ENCODE data around the gene MED25.

Gene MED25

DNA sequence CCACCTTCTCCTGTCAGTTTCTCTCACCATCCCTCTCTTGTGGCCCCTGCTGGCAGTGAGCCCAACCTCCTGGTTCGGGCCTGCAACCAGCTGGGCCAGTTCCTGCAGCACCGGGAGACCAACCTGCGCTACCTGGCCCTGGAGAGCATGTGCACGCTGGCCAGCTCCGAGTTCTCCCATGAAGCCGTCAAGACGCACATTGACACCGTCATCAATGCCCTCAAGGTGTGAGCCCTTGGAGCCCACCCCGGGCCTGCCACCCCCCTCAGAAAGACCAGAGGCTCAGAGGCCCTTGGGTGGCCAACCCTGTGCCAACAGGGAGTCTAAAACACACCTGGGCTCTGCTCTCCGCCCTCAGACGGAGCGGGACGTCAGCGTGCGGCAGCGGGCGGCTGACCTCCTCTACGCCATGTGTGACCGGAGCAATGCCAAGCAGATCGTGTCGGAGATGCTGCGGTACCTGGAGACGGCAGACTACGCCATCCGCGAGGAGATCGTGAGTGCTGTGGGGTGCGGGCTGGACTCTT lies 18.8 kb upstream of the MED25 start:
- no peak for DNase-seq (ENCODE audit: low read depth in 2 of 2)

- DNase-seq (ENCODE audit: low read depth in 2 of 2) = no peak
Observed at GRCh38 chr19:49799798-49800376, 18.2 kb upstream of the MED25 start.

GRCh38 chr19:49800771-49801170 lies 17.3 kb upstream of the MED25 start:
- no peak for DNase-seq (ENCODE audit: low read depth in 2 of 2)

DNA sequence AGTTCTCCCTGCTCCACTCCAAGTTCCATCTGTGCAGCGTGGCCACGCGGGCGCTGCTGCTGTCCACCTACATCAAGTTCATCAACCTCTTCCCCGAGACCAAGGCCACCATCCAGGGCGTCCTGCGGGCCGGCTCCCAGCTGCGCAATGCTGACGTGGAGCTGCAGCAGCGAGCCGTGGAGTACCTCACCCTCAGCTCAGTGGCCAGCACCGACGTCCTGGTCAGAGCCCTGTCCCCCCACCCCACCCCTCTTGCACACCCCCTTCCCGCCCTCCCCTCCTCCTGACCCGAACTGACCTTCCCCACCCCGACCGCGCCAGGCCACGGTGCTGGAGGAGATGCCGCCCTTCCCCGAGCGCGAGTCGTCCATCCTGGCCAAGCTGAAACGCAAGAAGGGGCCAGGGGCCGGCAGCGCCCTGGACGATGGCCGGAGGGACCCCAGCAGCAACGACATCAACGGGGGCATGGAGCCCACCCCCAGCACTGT lies 16.6 kb upstream of the MED25 start:
- DNase-seq (ENCODE audit: low read depth in 2 of 2) = no peak

DNA sequence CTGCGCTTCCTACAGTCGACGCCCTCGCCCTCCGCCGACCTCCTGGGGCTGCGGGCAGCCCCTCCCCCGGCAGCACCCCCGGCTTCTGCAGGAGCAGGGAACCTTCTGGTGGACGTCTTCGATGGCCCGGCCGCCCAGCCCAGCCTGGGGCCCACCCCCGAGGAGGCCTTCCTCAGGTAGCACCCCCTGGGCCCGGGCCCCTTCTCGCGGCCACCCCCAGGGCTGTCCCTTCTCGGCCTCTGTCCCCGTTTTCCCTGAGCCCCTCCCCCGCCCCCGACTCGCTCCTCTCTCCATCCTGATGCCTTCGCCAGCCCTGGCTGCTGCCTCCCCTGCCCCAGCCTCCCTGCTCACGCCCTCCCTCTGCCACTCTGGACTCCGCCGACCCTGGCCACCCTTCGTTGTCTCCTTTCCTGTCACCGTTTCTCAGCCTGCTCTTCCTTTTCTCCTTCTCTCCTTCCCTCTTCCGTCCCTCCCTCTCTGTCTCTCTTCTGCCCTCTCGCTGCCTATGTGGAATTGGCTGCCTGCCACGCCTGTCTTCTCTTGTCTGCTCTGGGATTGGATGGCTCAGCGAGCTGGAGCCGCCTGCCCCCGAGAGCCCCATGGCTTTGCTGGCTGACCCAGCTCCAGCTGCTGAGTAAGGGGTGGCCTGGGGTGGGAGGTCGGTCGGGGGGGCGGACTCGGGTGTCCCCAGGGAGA lies 16.0 kb upstream of the MED25 start:
- DNase-seq (ENCODE audit: low read depth in 2 of 2) = no peak

GRCh38 chr19:49802836-49803528 lies 15.1 kb upstream of the MED25 start:
- DNase-seq (ENCODE audit: low read depth in 2 of 2) = no peak

GRCh38 chr19:49803529-49803856 lies 14.6 kb upstream of the MED25 start:
- DNase-seq (ENCODE audit: low read depth in 2 of 2) = no peak

DNA sequence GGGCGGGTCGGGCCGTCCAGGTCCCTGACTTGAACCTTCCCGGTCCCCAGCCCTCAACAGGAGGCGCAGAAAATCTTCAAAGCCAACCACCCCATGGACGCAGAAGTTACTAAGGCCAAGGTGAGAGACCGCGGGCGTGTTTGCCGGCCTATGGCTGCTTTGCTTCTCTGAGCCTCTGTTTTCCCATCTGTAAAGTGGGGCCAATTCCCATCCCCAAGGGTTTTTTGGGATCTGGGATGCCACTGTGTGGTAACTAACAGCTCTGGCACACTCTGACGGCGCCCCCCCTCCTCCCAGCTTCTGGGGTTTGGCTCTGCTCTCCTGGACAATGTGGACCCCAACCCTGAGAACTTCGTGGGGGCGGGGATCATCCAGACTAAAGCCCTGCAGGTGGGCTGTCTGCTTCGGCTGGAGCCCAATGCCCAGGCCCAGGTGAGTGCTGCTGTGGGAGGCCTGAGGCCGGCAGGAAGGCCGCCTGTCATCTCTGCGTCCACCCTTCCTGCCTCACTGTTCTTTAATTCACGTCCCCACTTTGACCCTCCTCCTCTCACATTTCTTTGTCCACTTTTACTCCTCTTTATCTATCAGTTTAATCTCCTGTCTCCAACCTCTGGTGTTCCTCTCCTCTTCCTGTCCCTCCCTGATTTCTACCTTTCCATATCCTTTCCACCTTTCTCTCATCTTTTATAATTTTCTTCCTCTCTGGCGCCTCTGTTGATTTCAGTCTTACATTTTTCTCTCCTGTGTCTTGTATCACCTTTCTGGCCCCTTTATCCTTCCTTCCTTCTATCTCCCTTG lies 12.1 kb upstream of the MED25 start:
- no peak for DNase-seq (ENCODE audit: low read depth in 2 of 2)

- DNase-seq (ENCODE audit: low read depth in 2 of 2) = no peak
Observed at GRCh38 chr19:49806620-49806959, 11.5 kb upstream of the MED25 start.

DNA sequence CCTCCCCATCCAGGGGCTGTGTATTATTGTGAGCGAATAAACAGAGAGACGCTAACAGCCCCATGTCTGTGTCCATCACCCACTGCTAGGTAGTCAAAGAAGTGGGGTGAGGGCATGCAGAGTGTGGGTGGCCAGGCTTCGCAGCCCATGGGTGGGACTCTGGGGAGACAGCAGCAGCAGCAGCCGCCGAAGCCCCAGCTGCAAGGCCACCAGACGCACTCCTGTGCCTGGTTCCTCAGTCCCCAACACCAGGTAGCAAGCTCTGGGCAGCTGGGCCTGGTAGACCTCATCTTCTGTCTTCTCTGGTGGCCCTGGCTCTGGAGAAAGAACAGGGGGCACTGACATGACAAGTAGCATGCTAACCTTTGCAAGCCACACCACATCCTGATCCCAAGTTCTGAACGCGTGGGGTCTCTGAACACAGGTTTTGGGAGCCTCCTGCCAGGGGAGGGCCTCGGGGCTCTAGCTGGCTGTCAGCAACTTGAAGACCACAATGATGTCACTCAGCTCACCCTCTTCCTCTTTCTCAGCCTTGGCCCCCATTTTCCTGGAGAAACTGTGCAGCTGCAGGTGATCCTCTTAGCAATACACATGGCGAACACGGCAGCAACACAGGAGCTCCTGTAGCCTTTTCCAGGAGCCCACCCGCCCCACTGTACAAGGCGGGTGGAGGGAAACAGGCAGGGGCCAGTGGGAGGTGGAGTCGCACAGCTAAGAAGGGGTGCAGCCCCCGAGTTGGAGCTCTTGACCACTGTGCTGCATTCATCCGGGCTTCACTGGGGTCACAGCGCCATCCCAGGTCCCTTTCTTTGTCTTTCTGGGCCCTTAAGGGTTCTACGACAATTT lies 10.8 kb upstream of the MED25 start:
- DNase-seq (ENCODE audit: low read depth in 2 of 2) = no peak

- DNase-seq (ENCODE audit: low read depth in 2 of 2) = no peak
Observed at GRCh38 chr19:49807904-49808675, 10.0 kb upstream of the MED25 start.

- peak; percentile 81 to 86 for DNase-seq (ENCODE audit: low read depth in 2 of 2)
Observed at GRCh38 chr19:49808711-49809159, 9.4 kb upstream of the MED25 start.

DNA sequence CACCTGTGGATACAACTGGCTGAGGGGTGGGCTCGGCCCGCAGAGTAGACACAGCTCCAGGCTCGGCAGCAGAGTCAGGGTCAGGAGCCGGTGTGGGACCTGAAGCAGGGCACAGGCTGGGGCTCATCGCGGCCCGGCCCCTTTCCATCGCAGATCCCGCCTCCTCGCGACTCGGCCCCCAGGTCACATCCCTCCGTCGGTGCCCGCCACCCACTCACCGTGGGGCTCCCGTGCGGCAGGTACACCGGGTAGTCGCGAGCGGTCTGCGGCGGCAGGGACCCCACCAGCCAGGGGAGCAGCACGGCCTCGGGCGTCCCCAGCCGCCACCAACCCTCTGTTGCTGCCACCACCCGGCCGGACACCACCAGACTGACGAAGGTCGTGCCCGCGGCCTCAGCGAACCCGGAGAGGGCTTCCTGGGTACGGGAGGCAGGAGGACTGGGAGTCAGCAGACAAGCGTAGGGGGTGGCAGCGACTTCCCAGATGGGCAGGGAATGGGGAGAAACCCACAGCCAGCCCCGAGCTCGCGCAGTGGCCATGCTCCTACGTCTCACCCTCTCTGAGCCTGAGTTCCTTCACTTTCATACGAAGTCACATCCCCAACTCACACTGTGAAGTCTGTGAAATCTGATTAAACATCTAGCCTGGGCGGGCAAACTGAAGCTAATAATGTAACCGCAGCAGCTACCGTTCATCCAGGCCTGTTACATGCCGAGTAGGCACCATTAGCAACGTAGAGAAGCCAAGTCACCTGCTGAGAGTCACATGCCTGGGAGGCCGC lies 8.7 kb upstream of the MED25 start:
- peak; percentile 8 to 19 for DNase-seq (ENCODE audit: low read depth in 2 of 2)

DNA sequence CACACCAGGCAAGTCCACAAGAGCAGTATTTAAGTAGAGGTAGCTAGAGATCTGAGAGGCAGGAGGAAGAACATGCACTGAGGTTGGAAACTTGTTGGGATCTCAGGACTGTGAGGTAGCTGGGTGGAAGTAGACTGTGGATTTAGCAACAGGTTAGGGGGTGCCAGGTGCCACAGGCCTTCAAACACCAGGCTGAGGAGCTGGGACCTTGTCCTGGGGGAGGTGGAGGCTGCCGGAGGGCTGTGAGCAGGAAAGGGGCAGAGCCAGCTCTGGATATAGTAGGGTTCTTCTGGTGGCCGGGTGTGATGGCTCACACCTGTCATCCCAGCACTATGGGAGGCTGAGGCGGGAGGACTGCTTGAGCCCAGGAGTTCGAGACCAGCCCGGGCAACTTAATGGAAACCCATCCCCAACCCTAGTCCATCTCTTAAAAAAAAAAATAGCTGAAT lies 8.1 kb upstream of the MED25 start:
- DNase-seq (ENCODE audit: low read depth in 2 of 2) = no peak

DNA sequence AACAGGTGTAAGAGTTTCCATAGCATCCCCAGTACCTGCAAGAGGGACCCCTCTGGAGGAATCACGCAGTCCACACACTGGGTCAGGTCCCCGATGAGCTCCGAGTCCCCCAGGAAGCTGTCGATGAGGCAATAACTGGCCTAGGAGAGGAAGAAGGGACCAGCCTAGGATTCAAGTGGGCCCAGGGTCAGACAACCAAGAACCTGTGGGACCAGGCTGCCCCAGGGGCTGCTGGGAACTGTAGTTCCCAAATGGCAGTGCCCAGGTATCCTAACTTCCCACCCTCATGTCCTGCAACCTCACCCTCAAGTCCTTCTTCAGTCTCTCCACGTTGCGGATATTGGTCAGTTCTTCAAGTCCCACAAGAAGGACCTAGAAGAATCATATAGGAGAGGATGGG lies 6.8 kb upstream of the MED25 start:
- no peak for DNase-seq (ENCODE audit: low read depth in 2 of 2)

DNA sequence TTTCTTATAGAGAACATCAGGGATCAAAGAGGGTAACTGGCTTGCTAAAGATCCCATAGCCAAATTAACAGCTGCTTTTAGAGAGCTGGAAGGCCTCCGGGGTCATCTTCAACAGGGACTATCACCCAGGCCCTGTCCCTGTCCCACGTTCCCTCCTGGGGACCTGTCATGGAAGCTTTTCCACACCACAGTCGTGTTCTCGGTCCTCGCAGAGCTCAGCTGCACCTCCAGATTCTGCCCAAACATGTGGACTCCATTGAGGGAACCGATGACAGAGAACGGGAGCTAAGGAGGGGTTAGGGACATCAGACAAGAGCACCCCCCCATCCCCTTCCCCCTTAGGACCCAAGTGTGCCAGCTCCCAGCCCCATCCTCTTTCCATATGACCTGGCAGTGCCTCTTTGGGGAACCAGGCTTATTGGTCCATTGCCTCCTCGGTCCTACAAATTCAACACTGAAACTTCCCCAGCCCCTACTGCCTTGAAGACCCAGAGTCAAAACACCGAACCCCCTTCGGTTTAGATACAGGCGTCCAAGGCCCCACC lies 5.6 kb upstream of the MED25 start:
- no peak for DNase-seq (ENCODE audit: low read depth in 2 of 2)

- peak; percentile 76 to 85 for DNase-seq (ENCODE audit: low read depth in 2 of 2)
Observed at GRCh38 chr19:49812997-49813861, 4.9 kb upstream of the MED25 start, which contains the start of gene FUZ. FUZ (minus strand) TSS chr19:49813292; CDS start chr19:49813106, 186 bp downstream.

DNA sequence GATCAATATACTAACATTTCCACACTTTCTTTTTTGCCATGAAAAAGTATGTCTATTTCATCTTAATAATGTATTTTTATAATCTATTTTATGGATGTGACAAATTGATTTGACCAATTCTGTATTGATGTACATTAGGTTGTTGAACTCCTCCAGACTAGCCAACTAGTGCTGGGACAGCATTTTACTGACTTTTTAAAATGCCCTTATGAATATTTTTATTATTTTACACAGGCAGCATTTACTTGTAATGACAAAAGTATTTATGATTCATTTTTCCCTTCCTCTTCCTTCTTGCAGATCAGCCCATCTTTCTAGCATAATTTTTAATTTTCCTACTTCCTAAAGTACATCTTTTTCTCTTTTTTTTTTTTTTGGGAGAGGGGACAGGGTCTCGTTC lies 4.1 kb upstream of the MED25 start:
- DNase-seq (ENCODE audit: low read depth in 2 of 2) = no peak
